GM18505 (cell line): ENCODE data around the gene DNAJC5.
A peak's percentile ranks its signal among the peaks of the same experiment; 100 is the strongest.
"Not testable (repeated sequence)": the region's sequence is repeated elsewhere in the genome, so short reads cannot be mapped to it uniquely, and the experiment has no call there.

Source experiments
- ATAC-seq: cut with Tn5 transposase; IDR thresholded peaks from one replicate; pipeline ENCODE4 v1.9.1; 2021; ENCODE audit not compliant: unreplicated experiment
- POLR2A ChIP-seq: IDR thresholded peaks from 4 replicates; pipeline ENCODE4 v1.6.1; 2011; ENCODE audit warnings: borderline replicate concordance; ENCODE audit not compliant: insufficient read depth, insufficient read length; ENCODE audit errors: extremely low read depth

DNAJC5 gene

GRCh38 chr20:63967330-63968135, 72.6 kb downstream of the DNAJC5 start:
- no peak for TF ChIP-seq POLR2A
- no peak for ATAC-seq

GRCh38 chr20:63968136-63968927, 73.4 kb downstream of the DNAJC5 start:
- no peak for ATAC-seq
- no peak for TF ChIP-seq POLR2A

GRCh38 chr20:63968928-63969760, 74.2 kb downstream of the DNAJC5 start:
- no peak for TF ChIP-seq POLR2A
- no peak for ATAC-seq

GRCh38 chr20:63969838-63970713, 75.2 kb downstream of the DNAJC5 start, which contains the start of gene ZNF512B:
TSS of gene ZNF512B (minus strand) at chr20:63969930. CDS start at chr20:63967950, 1,980 bp downstream.
- no peak for TF ChIP-seq POLR2A
- no peak for ATAC-seq

GRCh38 chr20:63970714-63971431, 75.9 kb downstream of the DNAJC5 start:
- no peak for TF ChIP-seq POLR2A
- ATAC-seq = no peak

GRCh38 chr20:63971960-63972311, 77.0 kb downstream of the DNAJC5 start:
- ATAC-seq = not testable (repeated sequence)

GRCh38 chr20:63972312-63973159, 77.6 kb downstream of the DNAJC5 start:
- TF ChIP-seq POLR2A = peak; percentile 12
- no peak for ATAC-seq

- TF ChIP-seq POLR2A = no peak
- no peak for ATAC-seq
These were observed 78.2 kb downstream of the DNAJC5 start for GRCh38 chr20:63973160-63973479.

GRCh38 chr20:63973636-63974401, 78.9 kb downstream of the DNAJC5 start:
- no peak for TF ChIP-seq POLR2A
- ATAC-seq = peak; percentile 37

- no peak for ATAC-seq
- TF ChIP-seq POLR2A = no peak
These were observed 79.7 kb downstream of the DNAJC5 start for GRCh38 chr20:63974402-63975200.

GRCh38 chr20:63976511-63976910, 81.6 kb downstream of the DNAJC5 start:
- ATAC-seq = not testable (repeated sequence)
